HG03558 (cell line): ENCODE data around the gene DOCK3.
"Not testable (repeated sequence)": the region's sequence is repeated elsewhere in the genome, so short reads cannot be mapped to it uniquely, and the experiment has no call there.

Experiments used
- ATAC-seq: cut with Tn5 transposase; IDR thresholded peaks from one replicate; pipeline ENCODE4 v1.9.1; 2021; ENCODE audit warnings: moderate number of reproducible peaks; ENCODE audit not compliant: unreplicated experiment; ENCODE audit errors: extremely low read depth

The DOCK3 gene

GRCh38 chr3:51340013-51340829 lies 665.5 kb downstream of the DOCK3 start:
- no peak for ATAC-seq

- no peak for ATAC-seq
These were observed 666.4 kb downstream of the DOCK3 start for GRCh38 chr3:51340989-51341636.

GRCh38 chr3:51343918-51344687 lies 669.4 kb downstream of the DOCK3 start:
- no peak for ATAC-seq

- ATAC-seq = no peak
These were observed 676.0 kb downstream of the DOCK3 start for GRCh38 chr3:51350751-51351150.

GRCh38 chr3:51353131-51353530 lies 678.4 kb downstream of the DOCK3 start:
- no peak for ATAC-seq

GRCh38 chr3:51353691-51354090 lies 679.0 kb downstream of the DOCK3 start:
- no peak for ATAC-seq

- no peak for ATAC-seq
These were observed 679.4 kb downstream of the DOCK3 start for GRCh38 chr3:51354172-51354571.

- ATAC-seq = no peak
These were observed 680.2 kb downstream of the DOCK3 start for GRCh38 chr3:51354731-51355615.

GRCh38 chr3:51355891-51356578 lies 681.3 kb downstream of the DOCK3 start:
- ATAC-seq = no peak

GRCh38 chr3:51357856-51358255 lies 683.1 kb downstream of the DOCK3 start:
- no peak for ATAC-seq

GRCh38 chr3:51358981-51359380 lies 684.3 kb downstream of the DOCK3 start:
- ATAC-seq = no peak

GRCh38 chr3:51360806-51361205 lies 686.1 kb downstream of the DOCK3 start:
- no peak for ATAC-seq

- ATAC-seq = no peak
These were observed 687.0 kb downstream of the DOCK3 start for GRCh38 chr3:51361746-51362145.

- ATAC-seq = no peak
These were observed 687.7 kb downstream of the DOCK3 start for GRCh38 chr3:51362476-51362875.

- ATAC-seq = not testable (repeated sequence)
These were observed 693.5 kb downstream of the DOCK3 start for GRCh38 chr3:51368276-51368675.

- no peak for ATAC-seq
These were observed 697.3 kb downstream of the DOCK3 start for GRCh38 chr3:51371943-51372557.

GRCh38 chr3:51373658-51374421 lies 699.1 kb downstream of the DOCK3 start:
- ATAC-seq = no peak

GRCh38 chr3:51374456-51374855 lies 699.7 kb downstream of the DOCK3 start:
- ATAC-seq = no peak
